Measurements from ENCODE around the gene NFYA. TPM values are rescaled to one million over a fixed set of nuclear protein-coding genes. Genes with fewer than 3 reads are reported as not detected.

Gene NFYA
- total and polyA plus RNA-seq, 9 of the 15 experiments (the other 6 are each of a cell fraction or from before 2014, with no cell fraction given): 7.3 to 37.1 (median 21.8) TPM

DNA sequence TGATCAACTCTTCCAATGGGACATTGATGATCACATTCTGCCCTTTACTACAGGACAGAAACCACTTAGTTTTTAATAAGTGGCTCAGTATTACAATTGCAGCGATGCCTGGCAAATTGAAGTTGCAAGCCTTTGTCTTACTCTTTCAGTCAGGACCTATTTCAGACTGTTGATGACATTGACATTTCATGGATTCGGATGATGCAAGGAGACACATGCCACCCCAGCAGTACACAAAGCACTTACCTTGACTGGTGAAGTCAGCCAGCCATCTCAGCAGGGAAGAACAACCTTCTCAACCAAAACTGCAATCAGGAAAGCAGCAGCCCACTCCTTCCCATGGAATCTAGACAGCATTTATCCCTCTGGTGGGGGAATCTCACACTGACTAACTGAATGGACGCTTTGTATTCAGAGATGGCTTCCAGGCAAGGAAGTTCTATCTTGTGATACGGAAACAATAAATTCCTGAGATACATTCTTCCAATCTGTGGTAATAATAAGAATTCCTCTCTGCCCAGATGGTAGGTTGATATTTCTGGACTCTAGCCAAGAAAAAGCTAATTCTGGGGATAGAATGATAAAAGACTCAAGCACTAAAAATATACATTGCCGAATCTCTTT, 24.8 kb downstream of the NFYA start:
- no peak overlapping the region for H3K4me2 ChIP-seq (ENCODE audit: insufficient read depth, low read length)
- no peak overlapping the region for H2AFZ ChIP-seq (ENCODE audit: low read depth, low read length)
- in situ Hi-C loops (cut with MboI): no loop called here
- no TSS peak for BruUV-seq (replicated peaks)
- H3K27ac ChIP-seq (ENCODE audit: extremely low read depth, low read depth, low read length): no peak overlapping the region
- ATAC-seq (no peak), DNase-seq (ENCODE audit: extremely low read depth in 1 of 4, low spot score in 3 of 4) (no peak), FAIRE-seq (no peak)
- no peak overlapping the region for H3K4me3 ChIP-seq
- ChIA-PET POLR2A (interaction anchor here (0.7 kb wide), 1 partner anchor 18 kb away, joined by 3 read pairs; no protein-coding TSS in a partner anchor), CTCF (ENCODE audit: low intra/inter-chr PET ratio) (no interaction called here)
- H3K9me1 ChIP-seq (ENCODE audit: control insufficient read depth, insufficient read depth, low read length): no peaks in the 10 kb centered on the region
- H3K27me3 ChIP-seq (ENCODE audit: control insufficient read depth in 2 of 2, insufficient read depth in 2 of 2, low read length in 2 of 2): no peaks in the 10 kb centered on the region
- intact Hi-C loops (cut with micrococcal nuclease): no loop called here
- WGBS (ENCODE audit: insufficient coverage, low coverage, missing lambda C conversion rate): 91% methylated on average over 5 of the region's 5 CpGs
- peaks cover 79% of the 10 kb centered on the region for H3K36me3 ChIP-seq (ENCODE audit: control insufficient read depth, insufficient read depth, low read length)
- no peaks in the 10 kb centered on the region for H3K79me2 ChIP-seq (ENCODE audit: control insufficient read depth, insufficient read depth, low read length)
- no peaks in the 10 kb centered on the region for H3K4me1 ChIP-seq (replicated peaks in 1 of 2; ENCODE audit: control insufficient read depth in 2 of 2, insufficient read depth in 2 of 2, low read length in 2 of 2)
- no peaks in the 10 kb centered on the region for H3K9me3 ChIP-seq (replicated peaks; ENCODE audit: control insufficient read depth, insufficient read depth, low read depth, low read length)
- H4K20me1 ChIP-seq (replicated peaks; ENCODE audit: control insufficient read depth, insufficient read depth, low read length): no peaks in the 10 kb centered on the region
- H3K9ac ChIP-seq (ENCODE audit: insufficient read depth in 1 of 2, low read depth in 2 of 2, low read length in 2 of 2): no peak overlapping the region
- TF ChIP-seq NFIC (IDR thresholded peaks at IDR 0.05): peak; percentile 53
- no peak for TF ChIP-seq CBX5 (IDR thresholded peaks at IDR 0.05; ENCODE audit: borderline replicate concordance, low read depth)
- TF ChIP-seq SRSF9 (IDR thresholded peaks at IDR 0.05; ENCODE audit: borderline replicate concordance, low read depth, low read length): no peak
- TF ChIP-seq, protein P1, sequence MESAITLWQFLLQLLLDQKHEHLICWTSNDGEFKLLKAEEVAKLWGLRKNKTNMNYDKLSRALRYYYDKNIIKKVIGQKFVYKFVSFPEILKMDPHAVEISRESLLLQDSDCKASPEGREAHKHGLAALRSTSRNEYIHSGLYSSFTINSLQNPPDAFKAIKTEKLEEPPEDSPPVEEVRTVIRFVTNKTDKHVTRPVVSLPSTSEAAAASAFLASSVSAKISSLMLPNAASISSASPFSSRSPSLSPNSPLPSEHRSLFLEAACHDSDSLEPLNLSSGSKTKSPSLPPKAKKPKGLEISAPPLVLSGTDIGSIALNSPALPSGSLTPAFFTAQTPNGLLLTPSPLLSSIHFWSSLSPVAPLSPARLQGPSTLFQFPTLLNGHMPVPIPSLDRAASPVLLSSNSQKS (CRISPR knock-in tag; IDR thresholded peaks at IDR 0.05): no peak
- no peak for TF ChIP-seq ZNF174 (CRISPR knock-in tag; IDR thresholded peaks at IDR 0.05)
- no peak for TF ChIP-seq ETS1 (conservative IDR thresholded peaks at IDR 0.05; ENCODE audit: control insufficient read depth, low read depth, low read length)

Measured in K562 (cell line).